Fibroblast of villous mesenchyme (primary cell): ENCODE data around the gene NXPH1. TPM values are rescaled to one million over a fixed set of nuclear protein-coding genes. Genes with fewer than 3 reads are reported as not detected.

ENCODE experiments used
- DNase-seq: peaks from one replicate; pipeline ENCODE4 v3.0.0-alpha.2; 2010; ENCODE audit warnings: low read depth
- H3K4me3 ChIP-seq: 2 replicates; pipeline ENCODE4 v1.5.1; 2011; ENCODE audit warnings: low read depth, mild to moderate bottlenecking, low read length
- CTCF ChIP-seq: IDR thresholded peaks from 2 replicates; pipeline ENCODE4 v1.5.1; 2012; ENCODE audit warnings: low read depth, mild to moderate bottlenecking, low read length; ENCODE audit not compliant: insufficient read depth
- total RNA-seq: library from RNA; depleted of rRNA; stranded (reverse); fragments of >200 nt; gene quantifications from 2 replicates; pipeline ENCODE4 v1.2.3, GENCODE V29; 2012

Gene NXPH1
- total RNA-seq, 1 donor = not detected

- no peak overlapping the region for H3K4me3 ChIP-seq
- DNase-seq = no peak
- TF ChIP-seq CTCF = no peak
Measured at GRCh38 chr7:8581842-8582241, 148.4 kb downstream of the NXPH1 start.

GRCh38 chr7:8582728-8583127, 149.3 kb downstream of the NXPH1 start:
- no peak overlapping the region for H3K4me3 ChIP-seq
- DNase-seq = no peak
- TF ChIP-seq CTCF = no peak

GRCh38 chr7:8585591-8585990, 152.2 kb downstream of the NXPH1 start:
- H3K4me3 ChIP-seq = no peak overlapping the region
- TF ChIP-seq CTCF = no peak
- no peak for DNase-seq

- H3K4me3 ChIP-seq = no peak overlapping the region
- TF ChIP-seq CTCF = no peak
- DNase-seq = no peak
Measured at GRCh38 chr7:8590225-8590624, 156.8 kb downstream of the NXPH1 start.

- DNase-seq = no peak
- H3K4me3 ChIP-seq = no peak overlapping the region
- no peak for TF ChIP-seq CTCF
Measured at GRCh38 chr7:8590791-8591190, 157.4 kb downstream of the NXPH1 start.

- DNase-seq = no peak
- no peak overlapping the region for H3K4me3 ChIP-seq
- no peak for TF ChIP-seq CTCF
Measured at GRCh38 chr7:8591289-8591688, 157.9 kb downstream of the NXPH1 start.

GRCh38 chr7:8592167-8592566, 158.8 kb downstream of the NXPH1 start:
- no peak for TF ChIP-seq CTCF
- no peak overlapping the region for H3K4me3 ChIP-seq
- DNase-seq = no peak
